Peyer's patch (tissue), 4 donors: ENCODE results near the gene NUP107.

ENCODE experiments used
- POLR2A ChIP-seq, 2 donors: fragments of 450-650 bp; IDR thresholded peaks; one replicate each; pipeline ENCODE4 v1.5.1; 2017; ENCODE audit warnings: antibody characterized with exemption in 2 of 2, mild to moderate bottlenecking in 2 of 2, moderate library complexity in 2 of 2
- TF ChIP-seq, protein P1 (sequence below), 6 experiments: fragments of 450-650 bp in 4 of 6; fragments of 200-600 bp in 2 of 6; sonication (generic) in 1 of 6; IDR thresholded peaks; one replicate each; pipeline ENCODE4 v1.5.1; 2017 to 2019; ENCODE audit warnings: antibody characterized with exemption in 6 of 6, mild to moderate bottlenecking in 3 of 6, moderate library complexity in 1 of 6

GRCh38 chr12:68786929-68787328, 100.2 kb downstream of the NUP107 start:
- TF ChIP-seq, protein P1, sequence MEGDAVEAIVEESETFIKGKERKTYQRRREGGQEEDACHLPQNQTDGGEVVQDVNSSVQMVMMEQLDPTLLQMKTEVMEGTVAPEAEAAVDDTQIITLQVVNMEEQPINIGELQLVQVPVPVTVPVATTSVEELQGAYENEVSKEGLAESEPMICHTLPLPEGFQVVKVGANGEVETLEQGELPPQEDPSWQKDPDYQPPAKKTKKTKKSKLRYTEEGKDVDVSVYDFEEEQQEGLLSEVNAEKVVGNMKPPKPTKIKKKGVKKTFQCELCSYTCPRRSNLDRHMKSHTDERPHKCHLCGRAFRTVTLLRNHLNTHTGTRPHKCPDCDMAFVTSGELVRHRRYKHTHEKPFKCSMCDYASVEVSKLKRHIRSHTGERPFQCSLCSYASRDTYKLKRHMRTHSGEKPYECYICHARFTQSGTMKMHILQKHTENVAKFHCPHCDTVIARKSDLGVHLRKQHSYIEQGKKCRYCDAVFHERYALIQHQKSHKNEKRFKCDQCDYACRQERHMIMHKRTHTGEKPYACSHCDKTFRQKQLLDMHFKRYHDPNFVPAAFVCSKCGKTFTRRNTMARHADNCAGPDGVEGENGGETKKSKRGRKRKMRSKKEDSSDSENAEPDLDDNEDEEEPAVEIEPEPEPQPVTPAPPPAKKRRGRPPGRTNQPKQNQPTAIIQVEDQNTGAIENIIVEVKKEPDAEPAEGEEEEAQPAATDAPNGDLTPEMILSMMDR (IDR thresholded peaks at IDR 0.05): no peak
- no peak for TF ChIP-seq POLR2A (IDR thresholded peaks at IDR 0.05)
